Choroid plexus epithelial cell (primary cell): ENCODE measurements around the gene SLC29A2.

Experiments
- DNase-seq: peaks from one replicate; pipeline ENCODE4 v3.0.0-alpha.2; 2010; ENCODE audit warnings: low read depth
- H3K4me3 ChIP-seq: 2 replicates; pipeline ENCODE4 v1.5.1; 2011; ENCODE audit warnings: low read depth, mild to moderate bottlenecking, control low read depth, low read length, moderate library complexity
- CTCF ChIP-seq: conservative IDR thresholded peaks from 2 replicates; pipeline ENCODE4 v1.5.1; 2011; ENCODE audit warnings: low read depth, mild to moderate bottlenecking, control low read depth, inconsistent platforms, low read length, moderate library complexity

The SLC29A2 gene

GRCh38 chr11:66373265-66373664 lies 1.7 kb upstream of the SLC29A2 start:
- DNase-seq, result no peak
- no peak overlapping the region for H3K4me3 ChIP-seq
- no peak for TF ChIP-seq CTCF

GRCh38 chr11:66369073-66369894 lies 2.3 kb downstream of the SLC29A2 start:
- no peak overlapping the region for H3K4me3 ChIP-seq
- TF ChIP-seq CTCF, result no peak
- no peak for DNase-seq

- H3K4me3 ChIP-seq, result no peak overlapping the region
- no peak for DNase-seq
- no peak for TF ChIP-seq CTCF
These were observed 3.1 kb downstream of the SLC29A2 start for GRCh38 chr11:66368484-66368883.

GRCh38 chr11:66367561-66368312 lies 3.8 kb downstream of the SLC29A2 start:
- TF ChIP-seq CTCF, result no peak
- no peak for DNase-seq
- H3K4me3 ChIP-seq, result no peak overlapping the region

GRCh38 chr11:66366844-66367477 lies 4.6 kb downstream of the SLC29A2 start:
- TF ChIP-seq CTCF, result no peak
- H3K4me3 ChIP-seq, result no peak overlapping the region
- DNase-seq, result no peak

GRCh38 chr11:66365711-66366619 lies 5.6 kb downstream of the SLC29A2 start:
- no peak for DNase-seq

More at GRCh38 chr11:66365711-66366619, 5.6 kb downstream of the SLC29A2 start:
- no peak for TF ChIP-seq CTCF
- no peak overlapping the region for H3K4me3 ChIP-seq
